GM21367 (cell line): ENCODE data around the gene PLK1.
"Not testable (repeated sequence)": the region's sequence is repeated elsewhere in the genome, so short reads cannot be mapped to it uniquely, and the experiment has no call there.

Experiments
- ATAC-seq: cut with Tn5 transposase; IDR thresholded peaks from one replicate; pipeline ENCODE4 v1.9.1; 2021; ENCODE audit not compliant: unreplicated experiment

Gene PLK1

GRCh38 chr16:23678430-23679273 is at the start of gene PLK1:
Gene PLK1 (plus strand): TSS chr16:23678889. CDS start chr16:23678933, 44 bp downstream.
- peak; percentile 83 for ATAC-seq

GRCh38 chr16:23629516-23629915 is 49.2 kb upstream of the PLK1 start:
- ATAC-seq: no peak

GRCh38 chr16:23631874-23632273 is 46.8 kb upstream of the PLK1 start:
- not testable (repeated sequence) for ATAC-seq

GRCh38 chr16:23634461-23635036 is 44.1 kb upstream of the PLK1 start:
- ATAC-seq: no peak

- ATAC-seq: no peak
These were observed 42.7 kb upstream of the PLK1 start for GRCh38 chr16:23635958-23636357.

- no peak for ATAC-seq
These were observed 38.1 kb upstream of the PLK1 start for GRCh38 chr16:23640615-23640930.

- ATAC-seq: peak; percentile 94
These were observed 37.5 kb upstream of the PLK1 start, which contains the start of the genes DCTN5 and PALB2 for GRCh38 chr16:23640931-23641765. Gene DCTN5 (plus strand): TSS chr16:23641466. CDS start chr16:23641543, 77 bp downstream. Gene PALB2 (minus strand): TSS chr16:23641310. CDS start chr16:23641157, 153 bp downstream.

GRCh38 chr16:23642246-23642774 is 36.4 kb upstream of the PLK1 start:
- no peak for ATAC-seq

GRCh38 chr16:23650674-23651416 is 27.8 kb upstream of the PLK1 start:
- ATAC-seq: no peak

- ATAC-seq: no peak
These were observed 26.7 kb upstream of the PLK1 start for GRCh38 chr16:23651943-23652468.

GRCh38 chr16:23663918-23664317 is 14.8 kb upstream of the PLK1 start:
- ATAC-seq: no peak

GRCh38 chr16:23666571-23667354 is 11.9 kb upstream of the PLK1 start:
- no peak for ATAC-seq

GRCh38 chr16:23667355-23667659 is 11.4 kb upstream of the PLK1 start:
- no peak for ATAC-seq

- ATAC-seq: no peak
These were observed 10.5 kb upstream of the PLK1 start for GRCh38 chr16:23668225-23668624.

GRCh38 chr16:23668873-23669272 is 9.8 kb upstream of the PLK1 start:
- ATAC-seq: no peak

- peak; percentile 83 for ATAC-seq
These were observed 8.4 kb upstream of the PLK1 start for GRCh38 chr16:23670137-23670776.

GRCh38 chr16:23673971-23674614 is 4.6 kb upstream of the PLK1 start:
- no peak for ATAC-seq

- ATAC-seq: no peak
These were observed 1.7 kb upstream of the PLK1 start for GRCh38 chr16:23676924-23677480.
